Muscle of back (tissue), 11 donors: ENCODE data around the gene NFYA. TPM values are rescaled to one million over a fixed set of nuclear protein-coding genes. Genes with fewer than 3 reads are reported as not detected.

Experiments
- DNase-seq, 3 donors: peaks; one replicate each; pipeline versions ENCODE4 v3.0.0 to v3.0.0-alpha.2; 2013
- polyA plus RNA-seq, 10 donors: library from polyadenylated mRNA; unstranded; fragments of 120-200 nt; gene quantifications; one replicate each; pipeline ENCODE4 v1.2.1, GENCODE V29; 2013; ENCODE audit not compliant: insufficient read length in 10 of 10

The NFYA gene
- polyA plus RNA-seq, 10 donors = 20.0 to 33.6 (median 26.4) TPM

DNA sequence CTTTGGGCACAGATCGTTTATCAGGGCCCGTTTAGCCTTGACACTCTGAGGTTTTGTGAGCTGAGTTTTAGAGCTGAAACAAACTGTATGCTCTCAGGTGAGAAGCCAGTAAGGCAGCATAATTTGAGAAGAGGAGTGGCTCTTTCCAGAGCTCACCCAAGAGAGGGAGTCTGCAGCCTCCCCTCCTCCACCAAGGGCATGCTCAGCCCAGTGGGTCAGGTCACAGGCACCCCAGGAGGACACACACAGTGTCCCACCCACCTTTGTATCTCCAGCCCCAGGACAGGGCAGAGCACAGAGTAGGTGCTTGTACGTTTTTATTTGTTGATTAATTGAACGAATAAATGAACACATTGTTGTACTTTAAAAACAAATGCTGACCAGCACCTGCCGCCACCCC lies 27.1 kb upstream of the NFYA start:
- DNase-seq = no peak

DNA sequence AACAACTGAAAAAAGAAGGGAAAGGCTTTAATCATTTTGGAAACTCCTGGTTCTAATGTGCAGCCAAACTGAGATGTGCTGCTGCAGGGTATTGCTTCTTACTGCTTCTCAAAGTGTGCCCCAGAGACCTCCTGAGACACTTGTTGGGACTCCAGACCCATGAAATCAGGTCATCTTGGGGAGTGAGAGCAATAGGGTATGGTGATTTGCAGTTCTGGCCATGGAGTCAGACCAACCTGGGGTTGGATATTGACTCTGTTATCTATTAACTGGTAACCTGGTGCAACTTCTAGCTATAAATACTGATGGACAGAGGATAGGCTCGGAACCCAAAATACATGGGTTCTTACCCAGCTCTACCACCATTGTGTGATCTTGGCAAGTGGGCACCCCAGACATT lies 26.7 kb upstream of the NFYA start:
- no peak for DNase-seq

DNA sequence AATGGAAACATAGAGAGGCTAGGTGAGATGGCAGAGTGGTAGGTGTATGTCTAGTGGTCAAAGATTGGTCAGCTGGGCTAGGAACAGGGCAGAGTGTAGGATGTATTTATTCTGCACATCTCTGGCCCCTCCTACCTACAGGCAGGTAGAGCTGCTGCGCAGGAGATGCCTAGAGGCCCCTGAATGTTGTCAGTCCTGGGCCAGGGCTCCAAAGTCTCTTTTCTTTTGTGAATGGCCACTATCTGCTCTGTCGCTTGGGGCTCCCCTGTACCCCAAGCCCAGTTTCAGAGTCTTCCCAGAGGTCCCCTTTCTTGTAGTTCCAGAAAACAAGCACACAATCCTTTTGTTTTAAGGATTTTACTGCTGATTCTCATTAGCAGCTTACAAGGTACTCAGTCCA lies 25.5 kb upstream of the NFYA start:
- DNase-seq = no peak

- DNase-seq = peak in 1 of 3 donors; percentile 41
These were observed 24.7 kb upstream of the NFYA start for GRCh38 chr6:41047745-41048732.

DNA sequence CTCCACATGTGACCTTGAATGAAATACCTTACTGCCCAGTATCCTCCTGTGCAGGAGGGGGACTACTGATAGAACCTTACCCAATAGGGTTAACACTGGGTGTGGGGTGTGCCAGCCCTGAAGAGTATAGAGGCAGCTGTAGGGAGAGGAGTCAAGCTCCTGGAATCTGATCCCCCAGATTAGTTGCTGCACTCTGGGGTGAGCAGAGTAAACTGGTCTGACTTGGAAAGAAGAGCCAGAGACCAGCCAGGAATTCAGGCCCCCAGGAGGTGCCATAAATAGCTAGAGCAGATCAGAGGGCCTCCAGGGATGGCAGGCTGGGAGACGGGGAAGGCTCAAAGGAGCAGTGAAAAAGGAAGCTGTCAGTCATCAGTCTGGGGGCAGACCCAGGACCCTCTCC lies 23.3 kb upstream of the NFYA start:
- DNase-seq = peak; percentile 35 to 65 (median 40)

GRCh38 chr6:41049955-41050354 lies 22.8 kb upstream of the NFYA start:
- no peak for DNase-seq

DNA sequence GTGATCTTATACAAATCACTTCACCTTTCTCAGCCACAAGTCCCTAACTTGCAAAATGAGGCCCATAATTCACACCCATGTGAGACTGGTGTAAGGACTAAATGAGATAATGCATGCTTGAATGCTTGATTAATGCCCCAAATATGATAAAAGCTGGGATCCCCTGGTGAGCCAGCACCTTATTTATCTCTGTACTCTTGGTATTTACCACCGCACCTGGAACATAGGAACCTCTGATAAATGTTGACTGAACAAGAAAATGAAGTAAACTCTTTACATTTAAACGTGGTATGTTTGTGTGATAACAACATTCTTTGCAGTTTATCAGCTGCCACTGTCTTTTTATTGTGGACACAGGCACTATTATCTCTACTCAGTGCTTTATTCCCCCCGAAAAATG lies 22.2 kb upstream of the NFYA start:
- no peak for DNase-seq

- no peak for DNase-seq
These were observed 20.9 kb upstream of the NFYA start for GRCh38 chr6:41051873-41052272.

- peak in 2 of 3 donors; percentile 55 to 61 for DNase-seq
These were observed 19.7 kb upstream of the NFYA start, which contains the start of gene APOBEC2 for GRCh38 chr6:41053041-41053440. Gene APOBEC2 (plus strand): TSS chr6:41053202. CDS start chr6:41053348, 146 bp downstream.

DNA sequence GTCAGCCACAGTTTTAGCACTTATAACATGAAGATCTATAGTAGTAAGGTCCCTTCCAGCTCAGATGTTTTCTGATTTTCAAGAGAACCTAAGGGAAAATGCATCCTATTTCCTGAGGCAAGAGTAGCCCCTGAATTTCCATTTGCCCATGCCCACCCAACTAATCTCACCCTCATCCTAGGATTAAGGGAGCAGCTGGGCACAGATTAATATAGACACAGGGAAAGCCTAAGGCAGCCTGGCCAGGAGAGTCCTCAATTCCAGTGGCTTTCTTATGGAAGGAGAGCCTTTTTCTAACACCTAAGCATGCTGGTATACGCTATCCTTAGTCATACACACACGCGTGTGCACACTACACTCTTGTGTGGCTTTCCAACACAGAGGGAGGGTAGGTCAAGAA lies 18.3 kb upstream of the NFYA start:
- DNase-seq = no peak

- no peak for DNase-seq
These were observed 17.6 kb upstream of the NFYA start for GRCh38 chr6:41055149-41055548.

- no peak for DNase-seq
These were observed 15.8 kb upstream of the NFYA start for GRCh38 chr6:41056768-41057490.

DNA sequence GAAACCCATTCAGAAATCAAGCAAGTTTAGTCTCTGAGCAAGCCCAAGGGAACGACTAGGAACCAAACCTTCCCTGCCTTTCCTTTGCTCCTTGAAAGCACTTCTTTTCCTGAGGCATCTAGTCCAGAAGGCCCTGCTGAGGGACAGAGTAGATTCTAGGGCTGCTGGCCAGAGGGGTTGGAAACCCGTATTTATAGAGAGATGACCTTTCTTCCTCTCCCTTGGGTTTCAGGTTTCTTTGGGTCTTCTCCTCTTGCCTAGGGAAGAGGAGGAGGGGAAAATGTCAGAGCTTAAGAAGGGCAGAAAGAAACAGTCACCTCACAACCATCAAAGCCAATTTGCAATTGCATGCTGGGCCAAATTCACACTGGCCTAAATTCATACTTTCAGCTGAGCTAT lies 14.0 kb upstream of the NFYA start:
- no peak for DNase-seq

- DNase-seq = no peak
These were observed 13.2 kb upstream of the NFYA start for GRCh38 chr6:41059556-41059955.

GRCh38 chr6:41061196-41061726 lies 11.5 kb upstream of the NFYA start:
- no peak for DNase-seq

GRCh38 chr6:41062056-41062455 lies 10.7 kb upstream of the NFYA start:
- no peak for DNase-seq

DNA sequence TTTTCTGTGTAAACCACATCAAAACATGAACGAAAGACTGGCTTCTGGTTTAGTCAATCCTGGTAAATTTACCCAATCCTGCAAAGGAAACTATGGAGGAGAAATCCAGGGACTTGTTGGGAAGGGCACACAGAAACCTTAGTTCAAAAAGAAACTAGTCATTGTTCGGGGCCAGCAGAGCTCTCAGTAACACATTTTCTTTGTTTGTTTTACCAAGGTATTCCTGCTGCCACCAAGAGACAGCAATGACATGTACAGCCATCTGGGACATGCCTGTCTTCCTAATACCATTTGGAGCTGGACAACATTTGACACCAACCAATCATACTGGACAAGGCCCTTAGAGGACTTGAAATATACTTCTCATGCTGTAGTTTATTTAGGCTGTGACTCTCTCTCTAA lies 8.9 kb upstream of the NFYA start:
- no peak for DNase-seq

- DNase-seq = no peak
These were observed 7.9 kb upstream of the NFYA start for GRCh38 chr6:41064841-41065240.

DNA sequence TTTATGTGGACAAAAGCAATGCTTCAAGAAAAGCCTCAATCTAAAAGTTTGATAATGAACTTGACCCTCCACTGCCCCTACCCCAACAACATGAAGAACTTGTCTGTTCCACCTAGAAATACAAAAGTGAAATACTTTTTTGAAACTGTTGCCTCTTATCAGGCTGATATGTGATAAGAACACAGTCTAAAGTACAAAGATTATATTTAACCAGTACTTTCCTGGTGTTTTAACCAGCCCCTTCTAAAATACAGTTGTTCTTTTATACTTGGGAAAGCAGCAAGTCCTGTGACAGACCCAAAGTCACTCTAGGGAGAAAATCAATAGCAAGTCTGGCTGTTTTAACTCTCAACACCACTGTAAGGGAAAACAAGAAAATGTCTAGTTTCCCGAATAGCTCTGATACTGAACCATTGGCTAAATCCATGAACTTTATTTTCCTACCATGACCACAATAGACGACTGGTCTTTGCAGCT lies 7.2 kb upstream of the NFYA start:
- no peak for DNase-seq

DNA sequence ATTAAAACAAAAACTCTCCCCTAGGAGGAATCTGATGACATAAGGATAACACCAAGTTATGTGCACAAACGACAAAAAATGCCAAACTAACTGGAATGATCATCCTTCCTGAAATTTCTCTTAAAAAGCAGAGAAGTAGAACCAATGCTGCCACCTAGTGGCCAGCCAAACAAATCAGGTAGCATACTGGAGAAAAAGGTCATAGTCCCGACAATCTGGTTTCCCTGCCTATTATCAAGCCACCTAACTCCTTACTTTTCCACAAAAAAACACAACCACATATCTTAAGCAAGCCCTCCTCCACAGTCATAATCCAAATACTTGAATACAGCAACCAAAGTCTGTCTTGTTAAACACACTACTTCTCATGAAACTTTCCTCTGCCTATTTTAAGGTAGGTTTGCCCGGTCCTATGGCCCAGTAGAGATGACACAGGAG lies 5.9 kb upstream of the NFYA start:
- peak in 2 of 3 donors; percentile 85 to 89 for DNase-seq

DNA sequence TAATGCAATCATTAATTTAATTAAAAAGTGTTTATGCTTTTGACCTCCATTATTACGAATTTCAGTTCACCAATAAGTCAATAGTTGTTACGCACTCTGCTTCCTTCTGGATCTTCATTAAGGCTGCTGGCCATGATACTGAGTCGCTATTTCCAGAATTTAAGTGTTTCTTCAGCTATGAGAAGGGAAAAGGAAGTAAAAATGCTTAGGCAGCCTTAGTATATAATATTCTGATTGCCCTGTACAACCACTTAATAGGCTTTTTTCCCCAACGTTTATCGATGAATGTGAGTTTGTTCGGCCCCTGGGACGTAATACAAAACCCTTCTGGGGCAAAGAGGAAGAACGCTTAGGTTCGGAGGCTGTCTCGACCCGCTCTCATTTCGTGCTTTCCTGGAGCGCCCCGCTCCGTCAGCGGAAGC lies 1.3 kb upstream of the NFYA start:
- DNase-seq = no peak
